ENCODE results near the gene TMED10.
"Not testable (repeated sequence)": the region's sequence is repeated elsewhere in the genome, so short reads cannot be mapped to it uniquely, and the experiment has no call there.

Gene TMED10

DNA sequence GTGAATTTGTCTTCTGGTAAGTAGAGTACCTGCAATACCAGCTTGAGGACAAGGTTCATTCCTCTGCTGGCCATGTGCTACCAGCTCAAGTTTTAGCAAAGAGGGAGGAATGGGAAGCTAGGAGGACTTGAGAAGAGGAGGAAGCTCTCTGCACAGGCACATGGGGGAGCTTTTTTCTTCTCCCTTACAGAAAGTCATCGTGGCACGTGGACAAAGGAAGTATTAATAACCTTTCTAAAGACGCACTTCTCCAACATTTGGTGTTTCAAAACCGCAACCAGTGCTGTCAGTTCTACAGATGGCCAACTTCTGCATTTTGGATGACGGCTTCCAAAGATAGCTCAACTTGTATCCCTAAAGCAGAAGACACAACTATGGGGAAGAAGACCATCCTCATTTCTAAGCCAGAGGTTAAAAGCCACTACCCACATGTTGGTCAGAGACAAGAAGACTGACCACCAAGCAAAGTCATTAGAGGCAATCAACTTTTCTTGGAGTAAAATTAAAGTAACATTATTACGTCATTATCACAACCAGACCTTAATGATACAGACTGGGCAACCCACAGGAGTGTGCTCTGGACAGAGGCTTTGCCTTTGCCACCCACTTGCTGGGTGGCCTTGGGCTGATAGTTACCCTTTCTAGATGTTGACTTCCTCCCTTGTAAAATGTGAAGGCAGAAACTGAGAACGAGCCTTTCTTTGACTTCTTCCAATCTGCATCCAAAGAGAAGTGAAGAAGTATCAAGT is 12.3 kb upstream of the TMED10 start:
- no peak for DNase-seq

DNA sequence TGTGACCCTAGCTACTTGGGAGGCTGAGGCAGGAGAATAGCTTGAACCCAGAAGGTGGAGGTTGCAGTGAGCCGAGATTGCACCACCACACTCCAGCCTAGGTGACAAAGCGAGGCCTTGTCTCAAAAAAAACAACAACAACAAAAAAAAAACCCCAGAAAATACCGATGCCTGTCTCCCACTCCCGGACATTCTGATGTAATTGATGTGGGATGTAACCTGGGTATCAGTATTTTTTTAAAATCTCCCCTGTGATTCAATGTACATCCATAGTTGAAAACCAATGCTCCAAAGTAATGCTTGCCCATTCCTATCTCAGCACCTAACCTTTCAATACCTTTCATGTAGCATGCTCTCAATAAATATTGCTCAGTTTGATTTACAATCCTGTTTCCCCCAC is 11.7 kb upstream of the TMED10 start:
- no peak for DNase-seq

DNA sequence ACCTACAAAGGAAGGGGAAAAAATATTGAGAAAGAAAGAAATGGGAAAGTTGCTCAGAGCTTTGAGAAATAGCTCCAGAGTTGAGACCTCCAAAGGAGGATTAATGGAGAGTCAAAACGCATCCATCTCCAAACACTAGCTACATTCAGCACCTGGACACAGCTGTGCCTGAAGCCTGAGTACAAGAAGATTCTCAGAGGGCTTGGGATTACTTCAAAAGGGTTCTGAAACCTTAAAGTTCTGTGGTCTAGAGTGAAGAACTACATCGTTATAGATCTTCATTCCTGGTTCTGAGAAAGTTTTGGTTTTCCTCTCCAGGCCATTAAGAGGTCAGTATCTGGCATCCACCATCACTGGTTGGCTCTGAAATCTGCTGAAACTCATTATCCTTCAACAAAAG is 10.5 kb upstream of the TMED10 start:
- DNase-seq = no peak

DNA sequence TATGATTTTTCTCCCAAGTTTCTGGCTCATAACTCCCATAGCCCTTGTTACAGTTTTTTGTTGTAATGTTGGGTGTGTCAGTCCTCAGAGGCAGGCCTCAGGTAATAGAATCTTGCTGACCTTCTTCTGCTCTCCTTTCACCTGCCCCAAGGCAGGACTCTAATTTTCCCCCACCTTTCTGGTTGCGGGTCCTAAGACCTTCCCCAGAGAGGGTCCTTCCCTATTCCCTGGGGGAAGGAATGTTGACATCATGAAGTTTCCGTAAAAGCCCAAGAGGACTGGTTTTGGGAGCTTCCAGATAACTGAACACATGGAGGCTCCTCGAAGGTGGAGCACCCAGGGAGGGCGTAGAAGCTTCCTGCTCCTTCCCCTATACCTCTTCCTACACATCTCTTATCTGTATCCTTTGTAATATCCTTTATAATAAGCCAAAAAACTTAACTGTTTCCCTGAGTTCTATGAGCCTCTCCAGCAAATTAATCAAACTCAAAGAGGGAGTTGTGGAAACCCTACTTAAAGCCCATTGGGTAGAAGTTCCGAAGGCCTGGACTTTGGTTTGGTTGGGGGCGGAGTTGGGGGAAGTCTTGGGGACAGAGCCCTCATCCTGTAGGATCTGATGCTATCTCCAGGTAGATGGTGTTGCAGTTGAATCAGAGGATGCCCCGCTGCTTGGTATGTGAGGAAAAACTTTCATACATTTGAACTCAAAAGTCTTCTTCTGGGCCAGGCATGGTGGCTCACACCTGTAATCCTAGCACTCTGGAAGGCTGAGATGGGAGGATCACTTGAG is 9.0 kb upstream of the TMED10 start:
- DNase-seq = no peak

DNA sequence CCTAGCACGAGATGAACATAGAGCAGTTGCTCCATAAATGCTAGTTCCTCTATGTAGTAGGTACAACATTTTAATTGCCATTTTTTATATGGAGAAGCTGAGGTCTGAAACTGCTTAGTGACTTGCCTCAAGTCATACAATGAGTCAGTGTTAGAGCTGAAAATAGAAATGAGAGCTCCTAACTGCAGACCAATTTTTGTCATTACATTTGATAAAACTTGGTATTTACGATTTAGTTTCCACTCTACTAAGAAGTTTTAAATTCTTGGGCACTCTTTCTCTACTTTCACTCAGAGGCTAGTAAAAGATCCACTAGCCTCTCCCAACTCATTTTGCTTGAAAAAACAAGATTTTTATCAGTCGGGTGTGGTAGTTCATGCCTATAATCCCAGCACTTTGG is 8.1 kb upstream of the TMED10 start:
- DNase-seq = no peak

DNA sequence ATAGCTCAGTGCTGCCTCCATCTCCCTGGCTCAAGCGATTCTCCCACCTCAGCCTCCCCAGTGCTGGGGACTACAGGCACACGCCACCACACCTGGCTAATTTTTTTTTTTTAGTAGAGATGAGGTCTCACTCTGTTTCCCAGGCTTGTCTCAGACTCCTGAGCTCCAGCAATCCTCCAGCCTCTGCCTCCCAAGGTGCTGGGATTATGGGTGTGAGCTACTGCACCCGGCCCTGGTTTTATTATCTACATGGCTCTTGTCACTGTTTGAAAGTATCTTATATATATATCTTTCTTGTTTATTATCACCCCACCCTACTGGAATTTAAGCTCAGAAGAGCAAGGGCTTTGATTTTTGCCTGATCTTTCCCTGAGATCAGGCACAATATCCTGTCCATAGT is 7.6 kb upstream of the TMED10 start:
- no peak for DNase-seq

DNA sequence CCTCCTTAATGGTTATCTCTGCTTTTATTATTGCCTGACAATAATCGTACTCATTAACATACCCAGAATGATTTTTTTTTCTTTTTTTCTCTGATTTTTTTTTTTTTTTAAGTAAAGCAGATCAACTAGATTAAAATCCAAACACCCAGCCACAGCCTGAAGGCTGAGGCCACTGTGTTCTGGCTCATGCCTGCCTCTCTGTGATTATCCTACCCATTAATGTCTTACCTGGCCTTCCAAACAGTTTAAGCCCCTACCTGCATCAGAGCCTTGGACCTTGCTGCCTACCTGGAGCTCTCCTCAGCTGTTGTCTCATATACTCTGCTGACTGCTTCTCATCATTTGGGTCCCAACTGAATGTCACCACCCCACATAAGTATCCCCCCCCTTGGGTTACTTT is 6.8 kb upstream of the TMED10 start:
- DNase-seq = no peak

DNA sequence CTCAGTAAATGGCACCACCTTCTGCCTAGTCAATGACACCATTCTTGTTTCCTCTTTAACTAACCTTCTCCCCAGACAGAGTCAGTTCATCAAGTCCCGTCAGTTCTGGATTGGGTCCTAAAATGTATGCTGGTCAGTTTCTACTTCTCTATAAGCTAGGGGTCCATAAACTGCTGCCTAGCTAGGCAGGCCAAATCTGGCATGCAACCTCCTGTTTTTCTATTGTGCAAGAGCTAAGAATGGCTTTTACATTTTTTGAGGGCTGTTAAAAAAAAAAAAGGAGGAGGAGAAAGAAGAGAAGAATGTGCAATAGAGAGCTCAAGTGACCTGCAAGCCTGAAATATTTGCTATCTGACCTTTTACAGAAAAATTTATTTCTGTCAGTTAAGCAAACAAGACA is 6.4 kb upstream of the TMED10 start:
- DNase-seq = no peak

DNA sequence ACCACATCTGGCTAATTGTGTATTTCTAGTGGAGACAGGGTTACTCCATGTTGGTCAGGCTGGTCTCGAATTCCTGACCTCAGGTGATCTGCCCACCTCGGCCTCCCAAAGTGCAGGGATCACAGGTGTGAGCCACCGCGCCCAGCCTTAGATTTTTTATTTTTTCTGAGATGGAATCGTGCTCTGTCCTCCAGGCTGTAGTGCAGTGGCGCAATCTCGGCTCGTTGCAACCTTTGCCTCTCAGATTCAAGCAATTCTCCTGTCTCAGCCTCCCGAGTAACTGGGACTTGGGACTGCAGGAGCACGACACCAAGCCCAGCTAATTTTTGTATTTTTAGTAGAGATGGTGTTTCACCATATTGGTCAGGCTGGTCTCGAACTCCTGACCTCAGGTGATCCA is 5.8 kb upstream of the TMED10 start:
- DNase-seq = not testable (repeated sequence)

DNA sequence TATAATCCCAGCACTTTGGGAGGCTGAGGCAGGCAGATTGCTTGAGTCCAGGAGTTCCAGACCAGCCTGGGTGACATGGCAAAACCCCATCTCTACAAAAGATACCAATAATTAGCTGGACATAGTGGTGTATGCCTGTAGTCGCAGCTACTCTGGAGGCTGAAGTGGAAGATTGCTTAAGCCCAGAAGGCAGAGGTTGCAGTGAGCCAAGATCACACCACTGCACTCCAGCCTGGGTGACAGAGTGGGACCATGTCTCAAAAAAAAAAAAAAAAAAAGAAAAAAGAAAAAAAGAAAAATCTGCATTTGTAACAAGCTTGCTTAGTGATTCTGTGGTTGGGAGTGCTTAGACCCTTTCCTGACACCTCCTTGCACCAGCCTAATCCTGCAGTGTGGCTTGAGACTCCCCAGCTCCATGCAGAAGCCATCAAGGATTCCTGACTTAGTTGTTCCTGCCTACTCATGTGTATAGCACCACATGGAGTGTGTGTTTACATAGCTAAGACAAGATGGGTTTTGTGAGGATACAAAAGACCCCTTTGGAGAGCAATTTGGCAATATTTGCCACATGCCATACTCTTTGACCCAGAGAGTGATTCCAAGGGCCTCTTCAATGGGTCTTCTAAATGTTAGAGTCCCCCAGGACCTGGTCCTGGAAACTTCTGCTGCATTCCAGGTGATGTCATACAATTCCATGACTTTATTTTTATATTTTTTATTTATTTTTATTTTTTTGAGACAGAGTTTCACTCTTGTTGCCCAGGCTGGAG is 5.1 kb upstream of the TMED10 start:
- DNase-seq = peak; percentile 39

DNA sequence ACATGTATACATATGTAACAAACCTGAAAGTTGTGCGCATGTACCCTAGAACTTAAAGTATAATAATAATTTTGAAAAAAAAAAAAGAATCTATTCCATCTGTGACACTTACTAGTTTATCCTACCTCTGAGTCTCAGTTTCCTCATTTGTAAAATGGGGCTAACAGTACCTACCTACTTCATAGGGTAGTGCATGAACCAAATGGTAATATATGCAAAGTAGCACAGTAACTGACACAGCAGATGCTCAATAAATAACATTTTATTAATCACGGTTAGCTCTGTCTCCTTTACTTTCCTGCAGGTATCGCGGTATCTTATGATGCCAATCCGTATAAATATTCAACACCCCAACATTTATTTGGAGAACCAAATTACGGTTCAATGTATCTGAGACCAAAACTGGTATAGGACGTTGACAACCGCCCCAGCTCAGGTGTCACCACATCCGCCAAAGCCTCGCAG is 703 bp downstream of the TMED10 start:
- no peak for DNase-seq

DNA sequence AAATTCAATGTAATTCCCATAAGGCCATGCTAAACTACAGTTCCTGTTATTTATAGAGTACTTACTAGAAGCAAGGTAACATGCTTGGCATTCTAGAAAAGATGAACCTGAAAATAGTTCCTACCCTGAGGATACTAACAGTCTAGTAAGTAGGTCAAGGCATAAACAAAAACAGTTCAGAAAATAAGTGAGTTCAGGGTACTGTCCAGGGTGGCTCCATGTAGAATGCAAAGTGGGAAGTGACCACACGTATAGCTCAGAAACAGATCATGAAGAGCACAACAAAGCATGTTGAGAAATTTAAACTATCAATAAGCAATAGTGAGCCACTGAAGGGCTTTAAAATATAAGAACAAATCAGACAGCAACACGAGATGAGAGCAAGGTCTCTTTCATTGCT is 2.3 kb downstream of the TMED10 start:
- DNase-seq = no peak

DNA sequence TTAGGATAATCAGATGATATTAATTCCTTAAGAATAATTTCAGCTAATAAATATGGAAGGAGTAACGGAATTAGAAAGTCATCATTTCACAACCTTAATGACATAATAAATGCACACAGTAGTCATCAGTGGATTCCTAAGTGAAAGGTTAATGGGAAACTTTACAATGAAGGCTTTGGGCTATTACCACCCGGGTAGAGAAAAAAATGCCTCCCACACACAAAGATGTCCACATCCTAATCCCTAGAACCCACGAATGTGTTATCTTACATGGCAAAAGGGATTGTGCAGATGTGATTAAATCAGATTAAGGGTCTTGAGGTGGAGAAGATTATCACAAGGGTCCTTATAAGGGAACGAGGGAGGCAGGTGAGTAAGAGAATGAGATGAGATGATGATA is 5.6 kb downstream of the TMED10 start:
- DNase-seq = no peak

DNA sequence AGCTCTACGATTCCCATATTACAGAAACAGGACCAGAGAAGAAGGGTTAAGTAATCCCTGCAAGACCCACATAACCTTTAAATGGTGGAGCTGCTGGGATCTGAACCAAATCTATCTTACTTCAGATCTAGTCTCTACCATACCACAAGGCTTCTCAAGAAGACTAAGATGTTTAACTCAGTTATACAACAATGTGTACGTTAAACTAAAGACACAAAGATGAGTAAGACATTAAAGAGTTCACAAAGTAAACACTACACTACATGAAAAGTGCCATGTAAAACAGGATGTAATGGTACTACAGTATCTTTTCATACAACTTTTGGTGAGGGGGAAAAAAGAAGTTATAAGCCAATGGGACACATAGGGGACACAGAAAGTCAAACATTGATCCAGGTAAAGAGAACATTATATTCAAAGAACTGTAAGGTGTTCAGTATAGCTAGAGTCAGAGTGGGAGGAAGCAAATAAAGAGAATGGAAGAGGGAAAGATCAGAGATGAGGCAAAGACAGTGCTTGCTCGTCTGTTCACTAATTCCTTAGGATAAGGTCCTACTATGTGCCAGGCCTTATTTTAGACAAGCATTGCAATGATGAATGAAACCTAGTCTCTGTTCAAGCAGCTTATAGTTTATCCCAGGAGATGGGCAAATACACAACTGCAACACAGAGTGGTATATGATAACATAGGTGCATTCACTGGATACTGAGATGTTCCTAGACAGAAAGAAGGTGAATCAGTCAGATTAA is 7.7 kb downstream of the TMED10 start:
- no peak for DNase-seq

DNA sequence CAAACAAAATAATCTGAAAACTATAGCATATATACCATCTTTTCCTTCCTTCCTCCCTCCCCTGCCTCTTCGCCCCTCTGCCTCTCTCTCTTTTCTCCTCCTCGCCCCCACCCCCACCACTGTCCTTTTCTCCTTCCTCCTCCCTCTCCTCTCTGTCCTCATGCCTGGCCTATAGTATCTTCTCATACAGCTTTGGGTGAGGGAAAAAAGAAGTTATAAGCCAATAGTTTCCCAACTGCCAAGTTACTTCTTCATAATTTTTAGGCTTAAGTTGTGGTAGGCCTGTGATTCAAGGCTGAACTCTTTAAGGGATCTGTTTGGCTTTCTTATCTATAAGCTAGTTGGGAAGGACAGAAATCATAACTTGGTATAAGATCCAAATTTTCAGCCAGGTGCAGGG is 9.1 kb downstream of the TMED10 start:
- no peak for DNase-seq

DNA sequence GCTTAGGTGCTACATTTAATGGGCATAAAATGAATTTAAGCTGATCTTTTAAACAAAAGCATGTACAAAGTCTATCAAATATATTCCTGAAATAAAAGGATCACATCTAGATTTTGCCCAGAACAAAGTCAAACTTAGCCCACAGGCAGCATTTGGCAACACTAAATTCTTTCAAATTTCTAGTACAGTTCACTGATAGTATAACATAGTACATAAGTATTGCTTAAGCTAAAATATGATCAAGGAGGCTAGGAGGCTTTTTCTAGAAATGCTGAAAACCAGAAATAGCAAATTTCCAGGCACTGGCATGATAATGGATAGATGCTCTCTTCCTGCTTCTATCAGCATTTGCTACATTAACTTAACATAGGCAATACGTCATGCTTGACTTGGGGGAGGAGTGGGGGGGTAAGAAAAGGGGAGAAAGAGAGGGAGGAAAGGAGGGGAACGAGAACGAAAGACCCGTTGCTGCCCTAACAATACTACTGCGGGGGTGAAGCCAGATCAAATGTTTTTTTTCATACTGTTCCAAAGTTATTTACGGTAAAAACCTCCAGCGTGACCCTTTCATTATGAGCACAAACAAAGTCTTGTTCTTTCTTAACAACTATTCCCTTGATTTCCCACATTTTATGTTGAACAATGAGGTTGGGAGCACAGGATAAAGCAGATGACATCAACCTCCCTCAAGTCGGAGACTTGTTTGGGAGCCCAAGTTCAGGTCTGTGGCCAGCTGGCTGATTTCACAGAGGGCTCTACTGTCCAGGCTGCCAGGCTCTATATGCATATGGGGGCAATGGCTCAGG is 10.6 kb downstream of the TMED10 start:
- no peak for DNase-seq

DNA sequence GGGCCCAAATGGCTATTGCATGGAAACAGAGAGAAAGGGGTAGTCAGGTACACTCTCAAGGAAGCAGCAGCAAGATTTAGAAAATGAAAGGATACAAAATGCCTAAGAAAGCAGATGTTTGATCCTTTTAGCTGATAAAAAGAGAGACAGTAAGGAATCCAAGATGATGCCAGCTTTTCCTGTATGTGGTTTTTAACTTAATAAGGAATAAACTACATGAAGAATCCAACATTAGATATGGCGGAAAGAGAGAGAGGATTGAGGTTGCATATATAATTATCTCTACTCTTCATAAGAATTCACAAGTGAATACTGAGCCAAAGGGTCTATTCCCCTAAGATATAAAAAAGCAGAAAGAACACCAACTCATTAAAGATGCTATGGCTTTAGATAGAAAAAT is 11.6 kb downstream of the TMED10 start:
- no peak for DNase-seq

DNA sequence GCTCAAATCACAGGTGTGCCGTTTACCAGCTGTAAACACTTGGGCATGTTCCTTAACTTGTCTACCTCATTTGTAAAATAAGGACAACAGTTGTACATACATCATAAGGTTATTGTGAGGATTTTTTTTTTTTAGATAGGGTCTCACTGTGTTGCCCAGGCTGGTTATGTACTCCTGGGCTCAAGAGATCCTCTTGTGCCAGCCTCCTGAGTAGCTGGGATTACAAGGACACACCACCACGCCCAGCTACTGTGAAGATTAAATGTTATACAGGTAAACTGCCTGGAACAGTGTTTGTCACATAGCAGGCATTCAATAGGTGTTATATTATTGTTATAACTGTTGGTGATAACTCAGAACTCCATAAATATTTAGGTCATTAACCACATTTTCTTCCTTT is 12.7 kb downstream of the TMED10 start:
- DNase-seq = no peak

DNA sequence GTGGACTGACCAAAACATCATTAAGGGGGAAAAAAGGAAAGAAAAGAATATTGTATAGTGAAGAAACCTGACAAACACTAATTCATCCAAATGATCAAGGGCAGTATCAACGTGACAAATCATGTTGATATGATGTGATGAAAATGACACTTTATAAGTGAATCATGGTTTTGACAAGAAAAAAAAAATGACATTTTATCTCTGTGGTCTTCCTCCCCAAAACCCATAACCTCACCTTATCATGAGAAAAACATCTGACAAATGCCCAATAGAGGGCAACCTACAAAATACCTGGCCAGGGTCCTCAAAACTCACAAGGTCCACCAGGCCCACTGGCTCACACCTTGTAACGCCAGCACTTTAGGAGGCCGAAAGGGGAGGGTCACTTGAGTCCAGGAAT is 13.8 kb downstream of the TMED10 start:
- no peak for DNase-seq

DNA sequence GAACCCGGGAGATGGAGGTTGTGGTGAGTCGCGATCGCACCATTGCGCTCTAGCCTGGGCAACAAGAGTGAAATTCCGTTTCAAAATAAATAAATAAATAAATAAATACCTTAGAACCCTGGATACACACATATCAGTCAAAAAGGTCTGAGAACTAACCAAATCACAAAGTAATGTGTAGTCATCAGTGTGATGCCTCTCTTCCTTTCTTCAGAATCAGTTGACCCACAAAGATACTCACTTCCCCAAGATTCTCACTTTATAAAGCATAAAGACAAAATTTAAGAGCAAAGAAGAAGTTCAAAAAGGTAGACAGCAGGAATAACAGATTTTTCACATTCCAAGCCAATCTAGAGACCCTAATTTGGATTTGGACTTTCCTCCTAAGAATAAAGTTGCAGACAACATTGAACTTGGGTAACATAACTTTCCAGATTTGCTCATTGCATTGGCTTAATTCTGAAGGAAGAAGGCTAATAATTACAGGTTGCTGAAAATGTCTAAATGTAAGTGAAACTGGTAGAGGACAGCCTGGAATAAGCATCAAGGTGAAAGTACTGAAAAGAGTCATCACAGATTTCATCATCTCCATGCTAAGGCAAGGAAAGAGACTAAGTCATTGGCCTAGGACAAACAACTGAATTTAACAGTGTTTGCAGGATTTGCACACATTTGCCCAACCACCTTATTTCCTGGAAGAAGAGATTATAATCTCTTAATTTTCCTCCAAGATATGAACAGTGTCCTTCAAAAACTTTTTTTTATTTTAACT is 17.4 kb downstream of the TMED10 start:
- DNase-seq = no peak

DNA sequence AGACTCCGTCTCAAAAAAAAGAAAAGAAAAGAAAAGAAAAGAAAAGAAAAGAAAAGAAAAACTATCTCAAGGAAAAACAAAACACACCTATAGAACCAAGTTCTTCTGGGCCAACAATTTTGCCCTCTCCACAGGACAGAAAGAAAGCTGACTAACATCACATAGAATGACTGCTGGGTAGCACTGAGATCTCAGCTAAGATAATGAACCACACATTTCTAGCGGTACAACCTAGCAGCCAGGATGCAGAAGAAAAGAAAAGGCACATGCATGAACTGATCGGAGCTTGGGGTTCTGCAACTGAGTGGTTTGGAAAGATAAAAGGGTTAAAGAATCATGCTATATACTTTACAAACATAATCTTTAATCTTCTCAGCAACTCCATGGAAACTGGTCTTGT is 19.5 kb downstream of the TMED10 start:
- no peak for DNase-seq
